OCI-LY3 (cell line): Measurements from ENCODE around the gene ZDHHC14.

Experiments used
- EZH2phosphoT487 ChIP-seq: fragments of 200-600 bp; shearing (Covaris generic); IDR thresholded peaks from 2 replicates; pipeline ENCODE4 v1.6.1; 2018; ENCODE audit warnings: antibody characterized with exemption, mixed run types, low read depth
- TF ChIP-seq, protein P1 (sequence below): fragments of 200-600, 300-600 bp; sonication (generic); IDR thresholded peaks from 2 replicates; pipeline ENCODE4 v1.5.1; 2014; ENCODE audit warnings: antibody characterized with exemption, low read length, low read depth

DNA sequence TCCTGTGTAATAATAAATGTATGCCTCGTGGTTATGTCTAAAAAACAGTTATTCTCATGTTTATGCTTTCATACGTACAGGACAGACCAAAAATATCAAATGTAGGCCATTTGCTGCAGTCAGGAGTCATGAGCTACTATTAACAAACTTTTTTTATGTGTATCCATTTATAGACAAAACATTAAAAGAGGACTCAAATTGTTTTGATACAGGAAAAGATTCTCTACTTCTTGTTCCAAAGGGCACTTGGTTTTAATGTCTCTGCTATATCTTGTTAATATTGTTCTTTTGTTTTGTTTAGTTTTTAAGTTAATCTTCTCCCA lies 155.2 kb downstream of the ZDHHC14 start:
- TF ChIP-seq, protein P1, sequence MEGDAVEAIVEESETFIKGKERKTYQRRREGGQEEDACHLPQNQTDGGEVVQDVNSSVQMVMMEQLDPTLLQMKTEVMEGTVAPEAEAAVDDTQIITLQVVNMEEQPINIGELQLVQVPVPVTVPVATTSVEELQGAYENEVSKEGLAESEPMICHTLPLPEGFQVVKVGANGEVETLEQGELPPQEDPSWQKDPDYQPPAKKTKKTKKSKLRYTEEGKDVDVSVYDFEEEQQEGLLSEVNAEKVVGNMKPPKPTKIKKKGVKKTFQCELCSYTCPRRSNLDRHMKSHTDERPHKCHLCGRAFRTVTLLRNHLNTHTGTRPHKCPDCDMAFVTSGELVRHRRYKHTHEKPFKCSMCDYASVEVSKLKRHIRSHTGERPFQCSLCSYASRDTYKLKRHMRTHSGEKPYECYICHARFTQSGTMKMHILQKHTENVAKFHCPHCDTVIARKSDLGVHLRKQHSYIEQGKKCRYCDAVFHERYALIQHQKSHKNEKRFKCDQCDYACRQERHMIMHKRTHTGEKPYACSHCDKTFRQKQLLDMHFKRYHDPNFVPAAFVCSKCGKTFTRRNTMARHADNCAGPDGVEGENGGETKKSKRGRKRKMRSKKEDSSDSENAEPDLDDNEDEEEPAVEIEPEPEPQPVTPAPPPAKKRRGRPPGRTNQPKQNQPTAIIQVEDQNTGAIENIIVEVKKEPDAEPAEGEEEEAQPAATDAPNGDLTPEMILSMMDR, result no peak
- no peak for TF ChIP-seq EZH2phosphoT487
